ENCODE data around the gene DOK1.
A peak's percentile ranks its signal among the peaks of the same experiment; 100 is the strongest.

The DOK1 gene

DNA sequence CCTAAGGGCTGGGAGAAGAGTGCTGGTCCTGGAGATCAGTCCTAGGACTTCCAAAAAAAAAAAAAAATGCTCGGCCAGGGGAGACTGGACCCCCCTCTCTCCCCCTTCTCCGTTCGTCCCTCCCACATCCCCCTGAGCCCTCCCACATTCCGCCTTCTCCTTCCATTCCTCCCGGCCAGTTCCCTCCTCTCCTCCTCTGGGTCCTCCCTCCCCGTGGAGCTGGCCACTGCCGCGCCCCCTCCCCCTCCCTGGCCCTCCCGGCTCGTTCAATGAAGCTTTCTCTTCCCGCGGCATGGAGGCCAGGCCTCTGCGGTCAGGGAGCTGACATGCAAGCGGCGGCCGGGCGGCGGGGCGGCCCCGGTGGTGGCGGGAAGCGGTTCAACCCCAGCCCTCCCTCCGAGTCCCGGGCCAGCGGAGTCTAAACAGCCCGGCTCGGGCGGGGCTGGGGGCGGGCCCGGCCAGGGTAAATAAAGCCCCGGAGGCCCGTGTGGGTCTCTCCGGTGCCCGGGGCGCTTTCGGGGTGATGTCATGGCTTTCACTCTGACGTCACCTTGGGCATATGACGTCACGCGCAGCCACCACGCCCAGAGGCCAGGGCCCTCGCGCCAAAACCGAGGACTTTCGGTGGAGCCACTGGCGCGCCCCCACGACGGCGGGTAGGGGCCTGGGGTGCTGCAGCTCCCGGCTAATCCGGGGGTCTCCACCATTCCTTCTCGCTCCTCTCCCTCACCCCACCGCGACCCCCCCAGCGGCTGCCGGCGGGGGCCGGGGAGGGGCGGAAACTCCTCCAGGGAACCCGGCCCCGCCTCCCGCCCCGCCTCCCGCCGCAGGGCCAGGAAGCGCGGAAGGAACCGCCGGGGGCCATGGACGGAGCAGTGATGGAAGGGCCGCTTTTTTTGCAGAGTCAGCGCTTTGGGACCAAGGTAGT is at the start of gene DOK1, which contains the start of gene LOXL3:
TSS of gene DOK1 (plus strand) at position 829 of the 928 bp plus-strand sequence. CDS start at position 864, 35 bp downstream.
TSS of gene LOXL3 (minus strand) at position 51 of the 928 bp plus-strand sequence. CDS start 1,308 bp downstream, outside the sequence.
- no peaks in the 10 kb centered on the region for H3F3A ChIP-seq (ENCODE audit: control insufficient read depth, insufficient read depth)
- no peaks in the 10 kb centered on the region for H3K9me2 ChIP-seq (replicated peaks; ENCODE audit: control insufficient read depth, low read length)
- H3K27ac ChIP-seq (ENCODE audit: low read depth, low read length), result peak within 1 kb of the TSS; percentile 22; the same call in 1 of the 2 replicates
- peak within 1 kb of the TSS; percentile 87 for H3K4me2 ChIP-seq (ENCODE audit: low read length)
- TF ChIP-seq, protein P1, sequence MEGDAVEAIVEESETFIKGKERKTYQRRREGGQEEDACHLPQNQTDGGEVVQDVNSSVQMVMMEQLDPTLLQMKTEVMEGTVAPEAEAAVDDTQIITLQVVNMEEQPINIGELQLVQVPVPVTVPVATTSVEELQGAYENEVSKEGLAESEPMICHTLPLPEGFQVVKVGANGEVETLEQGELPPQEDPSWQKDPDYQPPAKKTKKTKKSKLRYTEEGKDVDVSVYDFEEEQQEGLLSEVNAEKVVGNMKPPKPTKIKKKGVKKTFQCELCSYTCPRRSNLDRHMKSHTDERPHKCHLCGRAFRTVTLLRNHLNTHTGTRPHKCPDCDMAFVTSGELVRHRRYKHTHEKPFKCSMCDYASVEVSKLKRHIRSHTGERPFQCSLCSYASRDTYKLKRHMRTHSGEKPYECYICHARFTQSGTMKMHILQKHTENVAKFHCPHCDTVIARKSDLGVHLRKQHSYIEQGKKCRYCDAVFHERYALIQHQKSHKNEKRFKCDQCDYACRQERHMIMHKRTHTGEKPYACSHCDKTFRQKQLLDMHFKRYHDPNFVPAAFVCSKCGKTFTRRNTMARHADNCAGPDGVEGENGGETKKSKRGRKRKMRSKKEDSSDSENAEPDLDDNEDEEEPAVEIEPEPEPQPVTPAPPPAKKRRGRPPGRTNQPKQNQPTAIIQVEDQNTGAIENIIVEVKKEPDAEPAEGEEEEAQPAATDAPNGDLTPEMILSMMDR (IDR thresholded peaks at IDR 0.05; ENCODE audit: low read depth, low read length, poor library complexity, severe bottlenecking), result no peak
- TF ChIP-seq EZH2phosphoT487 (IDR thresholded peaks at IDR 0.05; ENCODE audit: borderline replicate concordance, low read length), result no peak
- peaks cover 17% of the 10 kb centered on the region for H3K79me2 ChIP-seq (ENCODE audit: control insufficient read depth, low read length)
- H3K9me3 ChIP-seq (ENCODE audit: control insufficient read depth, insufficient read depth, low read length), result no peaks in the 10 kb centered on the region
- no peaks in the 10 kb centered on the region; the same call in 1 of the 2 replicates for H4K20me1 ChIP-seq (ENCODE audit: control insufficient read depth, insufficient read depth, low read depth, low read length)
- peaks cover 30% of the 10 kb centered on the region for H3K4me1 ChIP-seq (ENCODE audit: control insufficient read depth, low read length)
- H3K27me3 ChIP-seq (ENCODE audit: control insufficient read depth, low read length), result peaks cover 19% of the 10 kb centered on the region
- H3K36me3 ChIP-seq (ENCODE audit: control insufficient read depth, low read length), result peaks cover 13% of the 10 kb centered on the region
- peak within 1 kb of the TSS; percentile 91 for H3K4me3 ChIP-seq (ENCODE audit: low read length)

DNA sequence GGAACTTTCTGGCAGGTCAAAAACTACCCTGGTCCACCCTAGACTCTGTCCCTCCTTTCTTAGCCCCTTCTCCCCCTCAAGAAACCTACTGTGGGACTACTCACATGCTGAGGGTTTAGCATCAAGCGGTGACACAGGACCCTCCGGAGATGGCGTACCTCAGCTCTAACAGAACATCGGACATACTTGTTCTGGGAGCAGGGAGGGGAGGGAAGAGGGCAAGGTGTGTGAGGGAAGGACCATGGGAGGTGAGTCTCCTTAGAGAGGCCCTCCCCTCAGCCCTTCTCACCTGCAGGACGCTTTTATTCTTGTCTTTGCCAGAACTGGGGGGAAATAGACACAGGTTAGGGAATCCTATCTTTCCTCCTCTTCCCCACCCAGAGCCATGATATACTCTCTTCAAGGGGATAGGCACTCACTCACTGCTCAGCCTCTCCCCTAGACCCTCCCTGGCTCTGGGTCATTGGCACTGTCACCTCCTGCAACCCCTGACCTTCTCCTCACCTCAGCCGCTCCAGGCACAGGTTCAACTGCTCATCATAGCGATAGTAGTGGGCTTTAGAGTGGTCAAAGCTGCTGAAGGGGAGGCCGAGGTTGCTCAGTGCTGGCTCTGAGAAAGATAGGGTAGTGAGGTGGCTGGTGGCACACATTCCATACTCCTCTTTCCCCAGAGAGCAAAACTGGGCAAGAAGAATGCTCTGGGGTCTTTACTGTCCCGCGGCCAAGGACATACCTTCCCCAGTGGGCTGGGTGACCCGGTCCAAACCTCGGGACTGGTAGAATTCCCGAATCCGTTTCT is 48.9 kb upstream of the DOK1 start:
- no peaks in the 10 kb centered on the region for H3K9me2 ChIP-seq (replicated peaks; ENCODE audit: control insufficient read depth, low read length)
- H4K20me1 ChIP-seq (ENCODE audit: control insufficient read depth, insufficient read depth, low read depth, low read length), result no peaks in the 10 kb centered on the region
- H3K4me2 ChIP-seq (ENCODE audit: low read length), result peak overlapping the region; percentile 71
- peaks cover 41% of the 10 kb centered on the region for H3K4me1 ChIP-seq (ENCODE audit: control insufficient read depth, low read length)
- peaks cover 13% of the 10 kb centered on the region for H3K79me2 ChIP-seq (ENCODE audit: control insufficient read depth, low read length)
- H3K4me3 ChIP-seq (ENCODE audit: low read length), result 0 out of 2 replicates have a peak overlapping the region, but pooled peaks have one; percentile 4
- H3K9me3 ChIP-seq (ENCODE audit: control insufficient read depth, insufficient read depth, low read length), result no peaks in the 10 kb centered on the region
- 0 out of 2 replicates have a peak, but pooled peaks cover 3% of the 10 kb centered on the region for H3F3A ChIP-seq (ENCODE audit: control insufficient read depth, insufficient read depth)
- H3K27me3 ChIP-seq (ENCODE audit: control insufficient read depth, low read length), result peaks cover 29% of the 10 kb centered on the region
- H3K36me3 ChIP-seq (ENCODE audit: control insufficient read depth, low read length), result peaks cover 14% of the 10 kb centered on the region
- no peak overlapping the region for H3K27ac ChIP-seq (ENCODE audit: low read depth, low read length)
- TF ChIP-seq EZH2phosphoT487 (IDR thresholded peaks at IDR 0.05; ENCODE audit: borderline replicate concordance, low read length), result no peak
- TF ChIP-seq, protein P1 (IDR thresholded peaks at IDR 0.05; ENCODE audit: low read depth, low read length, poor library complexity, severe bottlenecking), result no peak

DNA sequence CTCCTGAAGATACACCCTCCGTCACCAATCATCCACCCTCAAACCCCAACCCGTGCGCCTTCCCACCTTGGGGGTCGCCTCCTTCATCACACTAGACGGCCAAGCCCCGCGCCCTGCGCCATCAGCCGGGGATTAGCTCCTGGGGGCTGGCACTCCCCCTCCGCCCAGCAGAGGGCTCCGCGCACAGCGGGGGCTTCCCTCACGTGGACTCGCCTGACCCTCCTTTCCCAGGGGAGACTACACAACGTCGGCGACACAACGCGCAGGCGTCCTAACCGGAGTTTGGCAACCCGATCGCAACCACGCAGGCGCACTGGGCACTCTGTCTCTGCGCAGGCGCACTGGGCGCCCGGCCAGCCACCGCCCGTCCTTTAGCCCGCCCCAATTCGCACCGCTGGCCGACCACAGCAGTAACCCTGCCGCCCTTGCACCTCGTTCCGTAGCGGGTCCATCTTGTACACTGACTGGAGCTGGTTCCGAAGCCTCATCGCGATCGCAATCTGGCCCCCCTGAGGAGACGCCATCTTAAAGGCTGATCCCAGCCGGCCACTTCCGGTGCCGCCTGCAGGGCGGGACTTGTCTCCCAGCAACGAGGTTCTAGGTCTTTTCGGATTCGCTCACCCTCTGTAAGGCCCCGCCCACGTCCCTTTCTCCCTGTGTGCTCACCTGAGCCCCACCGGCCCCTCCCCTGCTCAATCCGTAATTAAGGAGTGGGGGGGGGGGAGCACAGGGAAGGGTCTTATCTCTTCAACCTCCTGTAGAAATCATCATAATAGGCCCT is 47.2 kb upstream of the DOK1 start, which contains the start of gene PCGF1:
TSS of gene PCGF1 (minus strand) at position 551 of the 781 bp plus-strand sequence. CDS start at position 524, 27 bp downstream.
- Histone ChIP-seq H3K27me3 (ENCODE audit: control insufficient read depth, low read length) (peaks cover 21% of the 10 kb centered on the region), H3K9me3 (ENCODE audit: control insufficient read depth, insufficient read depth, low read length) (no peaks in the 10 kb centered on the region), H3K36me3 (ENCODE audit: control insufficient read depth, low read length) (peaks cover 14% of the 10 kb centered on the region), H3K79me2 (ENCODE audit: control insufficient read depth, low read length) (peaks cover 13% of the 10 kb centered on the region), H3K4me3 (ENCODE audit: low read length) (peak within 1 kb of the TSS; percentile 97), H3K4me1 (ENCODE audit: control insufficient read depth, low read length) (peaks cover 40% of the 10 kb centered on the region), H3K27ac (ENCODE audit: low read depth, low read length) (peak within 1 kb of the TSS; percentile 86), H4K20me1 (ENCODE audit: control insufficient read depth, insufficient read depth, low read depth, low read length) (no peaks in the 10 kb centered on the region), H3F3A (ENCODE audit: control insufficient read depth, insufficient read depth) (0 out of 2 replicates have a peak, but pooled peaks cover 3% of the 10 kb centered on the region), H3K4me2 (ENCODE audit: low read length) (peak within 1 kb of the TSS; percentile 71), H3K9me2 (replicated peaks; ENCODE audit: control insufficient read depth, low read length) (no peaks in the 10 kb centered on the region)
- TF ChIP-seq, protein P1 (IDR thresholded peaks at IDR 0.05; ENCODE audit: low read depth, low read length, poor library complexity, severe bottlenecking), result peak; percentile 84
- no peak for TF ChIP-seq EZH2phosphoT487 (IDR thresholded peaks at IDR 0.05; ENCODE audit: borderline replicate concordance, low read length)
